Measurements from ENCODE around the gene HOXB3.

DNA sequence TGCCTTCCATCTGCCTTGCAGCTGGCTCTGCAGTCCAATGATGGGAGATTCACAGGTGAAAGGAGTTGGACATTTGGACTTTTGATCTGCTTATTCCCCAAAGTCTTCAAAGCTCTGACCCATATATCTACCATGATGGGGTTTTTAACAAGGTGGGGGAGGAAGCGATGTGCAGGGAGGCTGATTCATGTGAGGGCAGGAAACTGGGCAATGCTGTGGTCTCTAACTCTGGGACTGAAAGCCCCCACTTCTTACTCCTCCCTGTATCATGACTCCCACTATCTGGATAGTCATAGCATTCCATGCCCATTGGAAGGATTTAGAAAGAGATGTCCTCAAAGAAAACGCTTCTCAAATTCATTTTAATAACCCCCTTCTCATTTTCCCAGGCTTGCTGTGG lies 75.6 kb downstream of the HOXB3 start:
- no peak for TF ChIP-seq POLR2A (IDR thresholded peaks at IDR 0.05)
- TF ChIP-seq, protein P1, sequence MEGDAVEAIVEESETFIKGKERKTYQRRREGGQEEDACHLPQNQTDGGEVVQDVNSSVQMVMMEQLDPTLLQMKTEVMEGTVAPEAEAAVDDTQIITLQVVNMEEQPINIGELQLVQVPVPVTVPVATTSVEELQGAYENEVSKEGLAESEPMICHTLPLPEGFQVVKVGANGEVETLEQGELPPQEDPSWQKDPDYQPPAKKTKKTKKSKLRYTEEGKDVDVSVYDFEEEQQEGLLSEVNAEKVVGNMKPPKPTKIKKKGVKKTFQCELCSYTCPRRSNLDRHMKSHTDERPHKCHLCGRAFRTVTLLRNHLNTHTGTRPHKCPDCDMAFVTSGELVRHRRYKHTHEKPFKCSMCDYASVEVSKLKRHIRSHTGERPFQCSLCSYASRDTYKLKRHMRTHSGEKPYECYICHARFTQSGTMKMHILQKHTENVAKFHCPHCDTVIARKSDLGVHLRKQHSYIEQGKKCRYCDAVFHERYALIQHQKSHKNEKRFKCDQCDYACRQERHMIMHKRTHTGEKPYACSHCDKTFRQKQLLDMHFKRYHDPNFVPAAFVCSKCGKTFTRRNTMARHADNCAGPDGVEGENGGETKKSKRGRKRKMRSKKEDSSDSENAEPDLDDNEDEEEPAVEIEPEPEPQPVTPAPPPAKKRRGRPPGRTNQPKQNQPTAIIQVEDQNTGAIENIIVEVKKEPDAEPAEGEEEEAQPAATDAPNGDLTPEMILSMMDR (IDR thresholded peaks at IDR 0.05) = no peak
